Measurements from ENCODE around the gene BCORL1. TPM values are rescaled to one million over a fixed set of nuclear protein-coding genes. Genes with fewer than 3 reads are reported as not detected.

BCORL1 gene
- polyA plus RNA-seq, 12 donors, result 9.4 to 22.6 (median 14.8) TPM; not detected in 1

GRCh38 chrX:130091980-130092522 is 109.6 kb downstream of the BCORL1 start:
- no peak for DNase-seq

GRCh38 chrX:130093271-130093670 is 110.8 kb downstream of the BCORL1 start:
- no peak for DNase-seq

- no peak for DNase-seq
Observed at GRCh38 chrX:130094696-130095095, 112.3 kb downstream of the BCORL1 start.

GRCh38 chrX:130095249-130096030 is 113.0 kb downstream of the BCORL1 start:
- DNase-seq, result no peak

GRCh38 chrX:130097507-130098209 is 115.2 kb downstream of the BCORL1 start:
- DNase-seq, result no peak

GRCh38 chrX:130098210-130098552 is 115.7 kb downstream of the BCORL1 start:
- DNase-seq, result no peak

- no peak for DNase-seq
Observed at GRCh38 chrX:130100180-130100579, 117.7 kb downstream of the BCORL1 start.

GRCh38 chrX:130103605-130104004 is 121.2 kb downstream of the BCORL1 start:
- no peak for DNase-seq

- DNase-seq, result no peak
Observed at GRCh38 chrX:130105244-130105643, 122.8 kb downstream of the BCORL1 start.

GRCh38 chrX:130106071-130106470 is 123.6 kb downstream of the BCORL1 start:
- DNase-seq, result no peak

Other genes with a start within 250 kb of the BCORL1 start
- gene XPNPEP2, start 243.7 kb upstream of the BCORL1 start, polyA plus RNA-seq (ENCODE audit: insufficient read length in 12 of 12), result 10 to 100 TPM in 1 of 12 donors, 1 to 10 TPM in 10, not detected in 1; 2.7 to 44.5 (median 3.9) TPM
- gene SASH3, start 202.7 kb upstream of the BCORL1 start, polyA plus RNA-seq (ENCODE audit: insufficient read length in 12 of 12), result 1 to 10 TPM in 10 of 12 donors, not detected in 2; 1.7 to 8.8 (median 2.4) TPM
- gene ZDHHC9, start 138.7 kb upstream of the BCORL1 start, polyA plus RNA-seq (ENCODE audit: insufficient read length in 12 of 12), result 10 to 100 TPM in 11 of 12 donors, not detected in 1; 28.6 to 50.0 (median 32.7) TPM
- 10 to 100 TPM in 11 of 12 donors, not detected in 1; 21.2 to 29.1 (median 22.8) TPM for gene UTP14A, start 76.5 kb upstream of the BCORL1 start, polyA plus RNA-seq (ENCODE audit: insufficient read length in 12 of 12)
- gene ELF4, start 127.9 kb downstream of the BCORL1 start, polyA plus RNA-seq (ENCODE audit: insufficient read length in 12 of 12), result 10 to 100 TPM in 5 of 12 donors, 1 to 10 TPM in 6, not detected in 1; 8.1 to 22.3 (median 9.7) TPM
- 10 to 100 TPM in 11 of 12 donors, not detected in 1; 16.2 to 30.5 (median 25.0) TPM for gene AIFM1, start 183.2 kb downstream of the BCORL1 start, polyA plus RNA-seq (ENCODE audit: insufficient read length in 12 of 12)
- gene RAB33A, start 189.3 kb downstream of the BCORL1 start, polyA plus RNA-seq (ENCODE audit: insufficient read length in 12 of 12), result under 1 TPM in 9 of 12 donors, not detected in 3; 0.12 to 0.95 (median 0.52) TPM